HepG2 (cell line): ENCODE measurements around the gene SKP1. TPM values are rescaled to one million over a fixed set of nuclear protein-coding genes. Genes with fewer than 3 reads are reported as not detected.
A peak's percentile ranks its signal among the peaks of the same experiment; 100 is the strongest.

Experiments used
- AHDC1 ChIP-seq: sonication (generic); formaldehyde crosslinking; IDR thresholded peaks from 2 replicates; pipeline ENCODE4 v1.5.1; 2020; ENCODE audit warnings: mild to moderate bottlenecking, missing genetic modification reagents, borderline replicate concordance
- ARNT ChIP-seq: fragments of 450-650 bp; IDR thresholded peaks from 2 replicates; pipeline ENCODE4 v1.6.1; 2017
- CHD2 ChIP-seq: IDR thresholded peaks from 2 replicates; pipeline ENCODE4 v1.6.1; 2011; ENCODE audit warnings: low read depth, low read length, improper control_type of control experiment
- ERF ChIP-seq: IDR thresholded peaks from 2 replicates; pipeline ENCODE4 v1.6.1; 2018; ENCODE audit warnings: missing biosample characterization, missing genetic modification reagents
- KDM5B ChIP-seq: sonication (generic); formaldehyde crosslinking; IDR thresholded peaks from 2 replicates; pipeline ENCODE4 v1.4.0; 2020; ENCODE audit warnings: missing genetic modification reagents, mild to moderate bottlenecking, borderline replicate concordance
- KLF13 ChIP-seq: sonication (generic); formaldehyde crosslinking; IDR thresholded peaks from 2 replicates; pipeline ENCODE4 v1.4.0; 2020; ENCODE audit warnings: mild to moderate bottlenecking, missing genetic modification reagents
- MXD3 ChIP-seq: IDR thresholded peaks from 2 replicates; pipeline ENCODE4 v1.6.1; 2016; ENCODE audit warnings: mild to moderate bottlenecking, missing biosample characterization, missing genetic modification reagents
- MYNN ChIP-seq: sonication (generic); formaldehyde crosslinking; IDR thresholded peaks from 2 replicates; pipeline ENCODE4 v1.4.0; 2020; ENCODE audit warnings: mild to moderate bottlenecking, low read depth, missing genetic modification reagents
- NFAT5 ChIP-seq: sonication (generic); formaldehyde crosslinking; IDR thresholded peaks from 2 replicates; pipeline ENCODE4 v1.4.0; 2020; ENCODE audit warnings: missing genetic modification reagents
- PBX3 ChIP-seq: sonication (generic); formaldehyde crosslinking; IDR thresholded peaks from 2 replicates; pipeline ENCODE4 v1.8.1; 2023; ENCODE audit warnings: missing genetic modification reagents, inconsistent platforms, borderline replicate concordance
- PLRG1 ChIP-seq: fragments of 450-650 bp; conservative IDR thresholded peaks from 2 replicates; pipeline ENCODE4 v1.6.1; 2016
- ZNF343 ChIP-seq: sonication (generic); formaldehyde crosslinking; IDR thresholded peaks from 2 replicates; pipeline ENCODE4 v1.4.0; 2020; ENCODE audit warnings: mild to moderate bottlenecking, missing genetic modification reagents
- ZNF441 ChIP-seq: sonication (generic); formaldehyde crosslinking; IDR thresholded peaks from 2 replicates; pipeline ENCODE4 v1.7.0; 2021; ENCODE audit warnings: missing genetic modification reagents, borderline replicate concordance
- ZNF782 ChIP-seq: sonication (generic); formaldehyde crosslinking; IDR thresholded peaks from 2 replicates; pipeline ENCODE4 v1.4.0; 2020; ENCODE audit warnings: missing genetic modification reagents, mild to moderate bottlenecking, borderline replicate concordance
- polyA plus RNA-seq, 8 experiments: library from polyadenylated mRNA; depleted of rRNA in 3 of 8; stranded (reverse) in 7 of 8; unstranded in 1 of 8; fragments of >200 nt; fragmentation: Illumina TruSeq in 4 of 8; extraction: Trizol in 4 of 8; gene quantifications; 2 replicates each; pipeline versions ENCODE4 v1.2.1 to v1.2.3, GENCODE V29; 2011 to 2016; ENCODE audit warnings: low read depth in 4 of 8, missing spikeins in 1 of 8, mixed read lengths in 1 of 8; ENCODE audit not compliant: insufficient read depth in 1 of 8
- total RNA-seq, 5 experiments: library from RNA; depleted of rRNA; stranded (reverse); fragments of >200 nt; fragmentation: Illumina TruSeq; extraction: Trizol; gene quantifications; 2 replicates each; pipeline ENCODE4 v1.2.3, GENCODE V29; 2016; ENCODE audit warnings: low read depth in 1 of 5
- TF ChIP-seq, protein P1 (sequence below): sonication (generic); formaldehyde crosslinking; IDR thresholded peaks from 2 replicates; pipeline ENCODE4 v1.8.0; 2022; ENCODE audit warnings: low read depth, missing genetic modification reagents

SKP1 gene
- total and polyA plus RNA-seq, 2 of the 13 experiments (the other 11 are each of a cell fraction or from before 2014, with no cell fraction given) = 134 to 340 TPM

DNA sequence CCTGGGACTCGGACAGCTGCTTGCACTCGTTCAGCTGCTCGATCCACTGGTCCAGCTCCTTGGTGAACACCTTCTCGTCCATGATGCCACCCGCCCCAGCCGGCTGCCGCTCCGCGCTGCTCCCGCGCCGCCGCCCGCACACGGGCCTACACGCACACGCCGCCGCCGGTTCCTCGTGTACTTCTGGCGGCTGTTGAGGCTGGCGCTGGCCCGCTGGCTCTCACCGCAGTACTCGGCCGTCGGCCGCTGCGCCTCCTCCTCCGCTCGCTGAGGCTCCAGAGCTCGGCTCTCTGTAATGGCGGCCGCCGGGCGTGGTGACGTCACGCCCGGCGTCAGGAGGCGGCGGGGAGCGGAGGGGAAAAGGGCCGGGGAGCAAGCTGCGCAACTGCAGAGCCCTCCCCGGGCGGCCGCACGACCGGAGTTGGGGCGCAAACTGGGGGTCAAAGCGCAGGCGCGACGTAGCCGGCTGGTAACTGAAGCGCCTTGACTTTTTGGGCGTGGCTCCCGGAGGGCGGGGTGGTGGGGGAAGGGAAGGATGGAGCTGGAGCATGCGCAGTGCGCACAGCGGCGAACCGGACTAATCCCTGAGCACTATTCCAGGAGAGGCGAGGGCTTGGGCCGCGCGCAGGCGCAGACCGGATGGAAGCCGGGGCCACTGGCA, 49.2 kb upstream of the SKP1 start, which contains the start of gene PPP2CA (continued):
- TF ChIP-seq AHDC1 (no peak; the same call in 1 of the 2 replicates), ERF (CRISPR knock-in tag) (no peak), KLF13 (CRISPR knock-in tag) (no peak; the same call in 1 of the 2 replicates), MXD3 (CRISPR knock-in tag) (0 out of 2 replicates have a peak, but pooled peaks have one; percentile 37), CHD2 (peak; percentile 76), NFAT5 (CRISPR knock-in tag) (peak; percentile 44; the same call in 1 of the 2 replicates), MYNN (no peak), PBX3 (CRISPR knock-in tag) (peak; percentile 8; the same call in 1 of the 2 replicates), KDM5B (CRISPR knock-in tag) (peak; percentile 72; the same call in 1 of the 2 replicates), PLRG1 (no peak), ZNF343 (CRISPR knock-in tag) (no peak), ARNT (no peak), ZNF441 (peak; percentile 19; the same call in 1 of the 2 replicates), ZNF782 (CRISPR knock-in tag) (peak; percentile 17; the same call in 1 of the 2 replicates)
- TF ChIP-seq, protein P1, sequence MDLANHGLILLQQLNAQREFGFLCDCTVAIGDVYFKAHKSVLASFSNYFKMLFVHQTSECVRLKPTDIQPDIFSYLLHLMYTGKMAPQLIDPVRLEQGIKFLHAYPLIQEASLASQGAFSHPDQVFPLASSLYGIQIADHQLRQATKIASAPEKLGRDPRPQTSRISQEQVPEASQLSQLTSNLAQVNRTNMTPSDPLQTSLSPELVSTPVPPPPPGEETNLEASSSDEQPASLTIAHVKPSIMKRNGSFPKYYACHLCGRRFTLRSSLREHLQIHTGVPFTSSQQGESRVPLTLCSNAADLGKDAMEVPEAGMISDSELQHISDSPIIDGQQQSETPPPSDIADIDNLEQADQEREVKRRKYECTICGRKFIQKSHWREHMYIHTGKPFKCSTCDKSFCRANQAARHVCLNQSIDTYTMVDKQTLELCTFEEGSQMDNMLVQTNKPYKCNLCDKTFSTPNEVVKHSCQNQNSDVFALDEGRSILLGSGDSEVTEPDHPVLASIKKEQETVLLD (CRISPR knock-in tag) = peak; percentile 73
